Naive B cell (primary cell): ENCODE results near the gene ADGRV1. TPM values are rescaled to one million over a fixed set of nuclear protein-coding genes. Genes with fewer than 3 reads are reported as not detected.
A peak's percentile ranks its signal among the peaks of the same experiment; 100 is the strongest.

Experiments used
- ATAC-seq, 2 donors: fragments of 150-1000 bp; cut with Tn5 transposase; 2 replicates each; pipeline ENCODE4 v1.10.0; 2021; ENCODE audit warnings: low read depth in 2 of 2, mild to moderate bottlenecking in 2 of 2, moderate library complexity in 2 of 2
- DNase-seq: peaks from one replicate; pipeline ENCODE4 v3.0.0; 2022
- H3K27ac Mint-ChIP-seq, 6 donors: one replicate each; pipeline ENCODE4 v1.8.0; 2020 to 2022; ENCODE audit warnings: mild to moderate bottlenecking in 6 of 6, mixed read lengths in 6 of 6, moderate library complexity in 5 of 6, inconsistent platforms in 2 of 6
- H3K27me3 Mint-ChIP-seq, 3 donors: one replicate each; pipeline ENCODE4 v1.8.0; 2021 to 2022; ENCODE audit warnings: mixed read lengths in 3 of 3, mild to moderate bottlenecking in 1 of 3
- H3K36me3 Mint-ChIP-seq, 2 donors: one replicate each; pipeline ENCODE4 v1.8.0; 2020 to 2022; ENCODE audit warnings: mixed read lengths in 2 of 2, inconsistent platforms in 1 of 2, mild to moderate bottlenecking in 1 of 2
- H3K4me1 Mint-ChIP-seq, 3 donors: one replicate each; pipeline ENCODE4 v1.8.0; 2020 to 2022; ENCODE audit warnings: mixed read lengths in 3 of 3, inconsistent platforms in 1 of 3, mild to moderate bottlenecking in 1 of 3, moderate library complexity in 1 of 3
- H3K4me3 Mint-ChIP-seq, 8 donors: one replicate each; pipeline ENCODE4 v1.8.0; 2020 to 2022; ENCODE audit warnings: mild to moderate bottlenecking in 8 of 8, mixed read lengths in 8 of 8, moderate library complexity in 8 of 8, inconsistent platforms in 2 of 8
- H3K9me3 Mint-ChIP-seq, 7 donors: one replicate each; pipeline ENCODE4 v1.8.0; 2020 to 2022; ENCODE audit warnings: mixed read lengths in 7 of 7, mild to moderate bottlenecking in 5 of 7, inconsistent platforms in 2 of 7, moderate library complexity in 1 of 7
- polyA plus RNA-seq, 6 donors: library from polyadenylated mRNA; unstranded; fragments of 300-500 nt; fragmentation: Illumina TruSeq; gene quantifications; one replicate each; pipeline ENCODE4 v1.2.3, GENCODE V29; 2021; ENCODE audit warnings: low read depth in 6 of 6

ADGRV1 gene
- polyA plus RNA-seq, 6 donors from 2014 or later = 0.62 TPM; not detected in 5

- DNase-seq = no peak
- no peaks in the 10 kb centered on the region for H3K4me1 Mint-ChIP-seq
- H3K36me3 Mint-ChIP-seq = no peaks in the 10 kb centered on the region
- H3K27ac Mint-ChIP-seq = no peak overlapping the region
- H3K27me3 Mint-ChIP-seq = peaks cover 0 to 21% (median 6%) of the 10 kb centered on the region in 3 donors
- no peak for ATAC-seq
- no peak overlapping the region for H3K4me3 Mint-ChIP-seq
- H3K9me3 Mint-ChIP-seq = peaks cover 0 to 11% (median 3%) of the 10 kb centered on the region in 7 donors
Measured at GRCh38 chr5:90849939-90850338, 291.3 kb downstream of the ADGRV1 start.

GRCh38 chr5:90852531-90852930 is 293.9 kb downstream of the ADGRV1 start:
- ATAC-seq = no peak
- Mint-ChIP-seq H3K4me3 (no peak overlapping the region), H3K4me1 (no peaks in the 10 kb centered on the region), H3K27me3 (peaks cover 0 to 12% (median 6%) of the 10 kb centered on the region in 3 donors), H3K36me3 (no peaks in the 10 kb centered on the region), H3K27ac (no peak overlapping the region), H3K9me3 (no peaks in the 10 kb centered on the region)
- DNase-seq = no peak

GRCh38 chr5:90853750-90854149 is 295.2 kb downstream of the ADGRV1 start:
- Mint-ChIP-seq H3K27ac (no peak overlapping the region), H3K4me3 (no peak overlapping the region), H3K9me3 (no peaks in the 10 kb centered on the region), H3K4me1 (no peaks in the 10 kb centered on the region), H3K36me3 (no peaks in the 10 kb centered on the region), H3K27me3 (peaks cover 0 to 12% (median 6%) of the 10 kb centered on the region in 3 donors)
- ATAC-seq = no peak
- no peak for DNase-seq

GRCh38 chr5:90854169-90854568 is 295.6 kb downstream of the ADGRV1 start:
- Mint-ChIP-seq H3K27me3 (peaks cover 0 to 12% (median 6%) of the 10 kb centered on the region in 3 donors), H3K4me1 (no peaks in the 10 kb centered on the region), H3K9me3 (no peaks in the 10 kb centered on the region), H3K36me3 (no peaks in the 10 kb centered on the region), H3K4me3 (no peak overlapping the region), H3K27ac (no peak overlapping the region)
- DNase-seq (no peak), ATAC-seq (no peak)

GRCh38 chr5:90855296-90856010 is 296.9 kb downstream of the ADGRV1 start:
- H3K4me3 Mint-ChIP-seq = no peak overlapping the region
- ATAC-seq (no peak), DNase-seq (no peak)
- no peaks in the 10 kb centered on the region for H3K36me3 Mint-ChIP-seq
- H3K4me1 Mint-ChIP-seq = no peaks in the 10 kb centered on the region
- no peaks in the 10 kb centered on the region for H3K9me3 Mint-ChIP-seq
- H3K27ac Mint-ChIP-seq = no peak overlapping the region
- peaks cover 0 to 12% (median 6%) of the 10 kb centered on the region in 3 donors for H3K27me3 Mint-ChIP-seq

- Mint-ChIP-seq H3K27ac (no peak overlapping the region), H3K4me1 (no peaks in the 10 kb centered on the region), H3K27me3 (peaks cover 0 to 3% (median 0%) of the 10 kb centered on the region in 3 donors), H3K9me3 (no peaks in the 10 kb centered on the region), H3K36me3 (no peaks in the 10 kb centered on the region), H3K4me3 (no peak overlapping the region)
- ATAC-seq (no peak), DNase-seq (no peak)
Measured at GRCh38 chr5:90861843-90862586, 303.4 kb downstream of the ADGRV1 start.

GRCh38 chr5:90865180-90865579 is 306.6 kb downstream of the ADGRV1 start:
- Mint-ChIP-seq H3K4me3 (no peak overlapping the region), H3K4me1 (no peaks in the 10 kb centered on the region), H3K27ac (no peak overlapping the region), H3K36me3 (no peaks in the 10 kb centered on the region), H3K9me3 (no peaks in the 10 kb centered on the region), H3K27me3 (peaks cover 0 to 12% (median 7%) of the 10 kb centered on the region in 3 donors)
- ATAC-seq (no peak), DNase-seq (no peak)

GRCh38 chr5:90866333-90866732 is 307.7 kb downstream of the ADGRV1 start:
- DNase-seq (peak; percentile 17), ATAC-seq (peak in 1 of 2 donors; percentile 49)
- Mint-ChIP-seq H3K27me3 (peaks cover 0 to 12% (median 7%) of the 10 kb centered on the region in 3 donors), H3K27ac (no peak overlapping the region), H3K4me3 (no peak overlapping the region), H3K36me3 (no peaks in the 10 kb centered on the region), H3K4me1 (no peaks in the 10 kb centered on the region), H3K9me3 (no peaks in the 10 kb centered on the region)

- no peaks in the 10 kb centered on the region for H3K4me1 Mint-ChIP-seq
- ATAC-seq = no peak
- no peaks in the 10 kb centered on the region for H3K36me3 Mint-ChIP-seq
- no peaks in the 10 kb centered on the region for H3K9me3 Mint-ChIP-seq
- H3K27ac Mint-ChIP-seq = no peak overlapping the region
- no peak for DNase-seq
- H3K27me3 Mint-ChIP-seq = peaks cover 0 to 12% (median 7%) of the 10 kb centered on the region in 3 donors
- H3K4me3 Mint-ChIP-seq = no peak overlapping the region
Measured at GRCh38 chr5:90866915-90867731, 308.5 kb downstream of the ADGRV1 start.

GRCh38 chr5:90868799-90869198 is 310.2 kb downstream of the ADGRV1 start:
- H3K4me1 Mint-ChIP-seq = no peaks in the 10 kb centered on the region
- H3K27ac Mint-ChIP-seq = no peak overlapping the region
- no peaks in the 10 kb centered on the region for H3K36me3 Mint-ChIP-seq
- H3K9me3 Mint-ChIP-seq = no peaks in the 10 kb centered on the region
- H3K4me3 Mint-ChIP-seq = no peak overlapping the region
- DNase-seq = no peak
- ATAC-seq = no peak
- peaks cover 0 to 16% (median 8%) of the 10 kb centered on the region in 3 donors for H3K27me3 Mint-ChIP-seq

- Mint-ChIP-seq H3K4me1 (no peaks in the 10 kb centered on the region), H3K4me3 (no peak overlapping the region), H3K27me3 (peaks cover 0 to 24% (median 8%) of the 10 kb centered on the region in 3 donors), H3K27ac (no peak overlapping the region), H3K36me3 (no peaks in the 10 kb centered on the region), H3K9me3 (no peaks in the 10 kb centered on the region)
- no peak for ATAC-seq
- DNase-seq = no peak
Measured at GRCh38 chr5:90871391-90871991, 312.9 kb downstream of the ADGRV1 start.

- Mint-ChIP-seq H3K4me3 (no peak overlapping the region), H3K27me3 (peaks cover 0 to 32% (median 8%) of the 10 kb centered on the region in 3 donors), H3K9me3 (no peaks in the 10 kb centered on the region), H3K27ac (no peak overlapping the region), H3K4me1 (no peaks in the 10 kb centered on the region), H3K36me3 (no peaks in the 10 kb centered on the region)
- ATAC-seq (no peak), DNase-seq (no peak)
Measured at GRCh38 chr5:90873033-90873517, 314.5 kb downstream of the ADGRV1 start.

- peaks cover 0 to 27% (median 5%) of the 10 kb centered on the region in 3 donors for H3K27me3 Mint-ChIP-seq
- H3K36me3 Mint-ChIP-seq = no peaks in the 10 kb centered on the region
- H3K9me3 Mint-ChIP-seq = no peaks in the 10 kb centered on the region
- ATAC-seq (no peak), DNase-seq (no peak)
- peak overlapping the region in 1 of 8 donors; percentile 11 for H3K4me3 Mint-ChIP-seq
- peak overlapping the region in 1 of 6 donors; percentile 0 for H3K27ac Mint-ChIP-seq
- no peaks in the 10 kb centered on the region for H3K4me1 Mint-ChIP-seq
Measured at GRCh38 chr5:90874066-90874465, 315.5 kb downstream of the ADGRV1 start.
